ENCODE data around the gene LYPD6.

- TF ChIP-seq EP300 (IDR thresholded peaks at IDR 0.05; ENCODE audit: borderline replicate concordance), result no peak
- no peak for TF ChIP-seq CEBPB (IDR thresholded peaks at IDR 0.05)
- no peak for TF ChIP-seq NFIC (IDR thresholded peaks at IDR 0.05)
- TF ChIP-seq MAX (IDR thresholded peaks at IDR 0.05), result no peak
- no peak for TF ChIP-seq USF1 (IDR thresholded peaks at IDR 0.05)
- no peak for TF ChIP-seq YY1 (IDR thresholded peaks at IDR 0.05; ENCODE audit: low read depth)
- TF ChIP-seq RAD21 (IDR thresholded peaks at IDR 0.05; ENCODE audit: low read depth), result no peak
- TF ChIP-seq REST (IDR thresholded peaks at IDR 0.05; ENCODE audit: low read depth), result no peak
- no peak for TF ChIP-seq TAF1 (IDR thresholded peaks at IDR 0.05; ENCODE audit: low read depth)
- TF ChIP-seq TCF12 (IDR thresholded peaks at IDR 0.05; ENCODE audit: low read depth), result no peak
- no peak for TF ChIP-seq ZBTB7A (IDR thresholded peaks at IDR 0.05; ENCODE audit: low read depth)
- TF ChIP-seq EGR1 (IDR thresholded peaks at IDR 0.05), result no peak
- TF ChIP-seq CREB1 (IDR thresholded peaks at IDR 0.05; ENCODE audit: low read depth), result no peak
These were observed 15.9 kb downstream of the LYPD6 start for GRCh38 chr2:149346272-149346671.

Measured in Ishikawa (cell line).